IMR-90 (cell line): Measurements from ENCODE around the gene BCL7A. TPM values are rescaled to one million over a fixed set of nuclear protein-coding genes. Genes with fewer than 3 reads are reported as not detected.

Experiments
- ATAC-seq: fragments of 200-7000 bp; cut with Tn5 transposase; 2 replicates; pipeline ENCODE4 v1.9.1; 2020; ENCODE audit warnings: low read depth, mild to moderate bottlenecking, moderate library complexity
- BruUV-seq: library from RNA; stranded (reverse); fragments of 400-500 nt; replicated peaks from 2 replicates; lab custom pipeline; 2021; lab: Mats Ljungman, UMichigan
- CTCF ChIA-PET: fragments of 300-600 bp; formaldehyde crosslinking; extraction: SDS; loops from one replicate; lab custom pipeline; 2021; ENCODE audit warnings: antibody characterized with exemption; lab: Yijun Ruan, JAX
- POLR2A ChIA-PET: fragments of 300-600 bp; sonication (Branson Sonifier 250); formaldehyde crosslinking; loops from one replicate; lab custom pipeline; 2022; ENCODE audit warnings: antibody characterized with exemption; ENCODE audit not compliant: unreplicated experiment; lab: Charles Lee
- DNase-seq: peaks from one replicate; pipeline ENCODE4 v3.0.0; 2013
- H2AFZ ChIP-seq: replicated peaks from 2 replicates; pipeline ENCODE3; 2013; ENCODE audit warnings: low read length, mild to moderate bottlenecking; ENCODE audit not compliant: poor library complexity
- H2AK5ac ChIP-seq: 2 replicates; pipeline ENCODE4 v1.6.1; 2013; ENCODE audit warnings: low read depth, low read length, inconsistent platforms
- H2AK9ac ChIP-seq: replicated peaks from 2 replicates; pipeline ENCODE3; 2013; ENCODE audit warnings: mild to moderate bottlenecking, low read depth, low read length, moderate library complexity; ENCODE audit not compliant: poor library complexity
- H2BK120ac ChIP-seq: 2 replicates; pipeline ENCODE4 v1.6.1; 2013; ENCODE audit warnings: low read depth, low read length, inconsistent platforms
- H2BK15ac ChIP-seq: 3 replicates; pipeline ENCODE4 v1.6.1; 2013; ENCODE audit warnings: low read depth, low read length, inconsistent platforms
- H2BK20ac ChIP-seq: 2 replicates; pipeline ENCODE4 v1.6.1; 2013; ENCODE audit warnings: low read depth, mild to moderate bottlenecking, inconsistent platforms, low read length, moderate library complexity
- H2BK5ac ChIP-seq: 2 replicates; pipeline ENCODE4 v1.6.1; 2013; ENCODE audit warnings: mild to moderate bottlenecking, low read depth, low read length, inconsistent platforms; ENCODE audit not compliant: poor library complexity, severe bottlenecking
- H3K14ac ChIP-seq: replicated peaks from 2 replicates; pipeline ENCODE4 v1.6.1; 2013; ENCODE audit warnings: low read depth, low read length, inconsistent platforms
- H3K18ac ChIP-seq: 2 replicates; pipeline ENCODE4 v1.6.1; 2013; ENCODE audit warnings: low read depth, low read length, control low read depth
- H3K23ac ChIP-seq: 2 replicates; pipeline ENCODE4 v1.6.1; 2013; ENCODE audit warnings: low read depth, low read length, inconsistent platforms
- H3K27ac ChIP-seq: 2 replicates; pipeline ENCODE4 v1.5.1; 2013; ENCODE audit warnings: mild to moderate bottlenecking, control low read depth, low read length; ENCODE audit not compliant: insufficient read depth
- H3K27me3 ChIP-seq: 2 replicates; pipeline ENCODE4 v1.6.1; 2013; ENCODE audit warnings: low read length; ENCODE audit not compliant: control insufficient read depth, insufficient read depth
- H3K36me3 ChIP-seq: 2 replicates; pipeline ENCODE4 v1.6.1; 2013; ENCODE audit warnings: low read length, mixed read lengths; ENCODE audit not compliant: control insufficient read depth, insufficient read depth
- H3K4ac ChIP-seq: 2 replicates; pipeline ENCODE4 v1.6.1; 2013; ENCODE audit warnings: low read depth, low read length, inconsistent platforms
- H3K4me1 ChIP-seq: 2 replicates; pipeline ENCODE4 v1.6.1; 2013; ENCODE audit warnings: low read length, mixed read lengths; ENCODE audit not compliant: control insufficient read depth, insufficient read depth
- H3K4me2 ChIP-seq: 2 replicates; pipeline ENCODE4 v1.6.1; 2013; ENCODE audit warnings: low read depth, mild to moderate bottlenecking, control low read depth, low read length, moderate library complexity
- H3K4me3 ChIP-seq: 2 replicates; pipeline ENCODE4 v1.5.1; 2013; ENCODE audit warnings: low read depth, mild to moderate bottlenecking, control low read depth, low read length, moderate library complexity; ENCODE audit not compliant: insufficient read depth
- H3K56ac ChIP-seq: 2 replicates; pipeline ENCODE4 v1.6.1; 2013; ENCODE audit warnings: low read length, inconsistent platforms; ENCODE audit not compliant: insufficient read depth; ENCODE audit errors: extremely low read depth
- H3K79me1 ChIP-seq, 2 experiments: 2 replicates each; pipeline ENCODE4 v1.6.1; 2013; ENCODE audit warnings: low read length in 2 of 2, inconsistent platforms in 1 of 2, low read depth in 1 of 2
- H3K9ac ChIP-seq: 2 replicates; pipeline ENCODE4 v1.6.1; 2013; ENCODE audit warnings: low read depth, low read length, control low read depth
- H3K9me1 ChIP-seq: 2 replicates; pipeline ENCODE4 v1.6.1; 2013; ENCODE audit warnings: low read length, inconsistent platforms; ENCODE audit not compliant: insufficient read depth
- H3K9me3 ChIP-seq: 2 replicates; pipeline ENCODE4 v1.6.1; 2013; ENCODE audit warnings: low read length; ENCODE audit not compliant: control insufficient read depth, insufficient read depth
- H4K20me1 ChIP-seq: 2 replicates; pipeline ENCODE4 v1.6.1; 2013; ENCODE audit warnings: low read length, inconsistent platforms; ENCODE audit not compliant: insufficient read depth
- H4K5ac ChIP-seq: 2 replicates; pipeline ENCODE4 v1.6.1; 2013; ENCODE audit warnings: mild to moderate bottlenecking, low read depth, low read length, control low read depth
- H4K8ac ChIP-seq, 2 experiments: 2 replicates each; pipeline ENCODE4 v1.6.1; 2013; ENCODE audit warnings: low read depth in 2 of 2, low read length in 2 of 2, control low read depth in 1 of 2, inconsistent platforms in 1 of 2
- H4K91ac ChIP-seq: 2 replicates; pipeline ENCODE4 v1.6.1; 2013; ENCODE audit warnings: low read depth, low read length, inconsistent platforms; ENCODE audit not compliant: insufficient read depth
- BHLHE40 ChIP-seq: fragments of 150-350 bp; IDR thresholded peaks from 2 replicates; pipeline ENCODE4 v1.6.1; 2016; ENCODE audit warnings: mild to moderate bottlenecking, low read depth, low read length
- CEBPB ChIP-seq: IDR thresholded peaks from 2 replicates; pipeline ENCODE4 v1.6.1; 2012; ENCODE audit warnings: low read depth, low read length, improper control_type of control experiment
- CHD1 ChIP-seq: IDR thresholded peaks from 2 replicates; pipeline ENCODE4 v1.6.1; 2012; ENCODE audit warnings: low read depth, low read length, improper control_type of control experiment
- CTCF ChIP-seq: conservative IDR thresholded peaks from 2 replicates; pipeline ENCODE4 v1.5.1; 2012; ENCODE audit warnings: mild to moderate bottlenecking, low read depth, low read length, improper control_type of control experiment
- FOS ChIP-seq: fragments of 150-350 bp; IDR thresholded peaks from 2 replicates; pipeline ENCODE4 v1.6.1; 2016; ENCODE audit warnings: low read depth, low read length
- MAFK ChIP-seq: IDR thresholded peaks from 2 replicates; pipeline ENCODE4 v1.6.1; 2012; ENCODE audit warnings: low read depth, low read length, improper control_type of control experiment
- MAZ ChIP-seq: IDR thresholded peaks from 2 replicates; pipeline ENCODE4 v1.6.1; 2012; ENCODE audit warnings: low read depth, mild to moderate bottlenecking, low read length, improper control_type of control experiment, moderate library complexity, borderline replicate concordance
- MXI1 ChIP-seq: IDR thresholded peaks from 2 replicates; pipeline ENCODE4 v1.6.1; 2012; ENCODE audit warnings: low read depth, mild to moderate bottlenecking, low read length, moderate library complexity, borderline replicate concordance
- NFE2L2 ChIP-seq: fragments of 150-350 bp; IDR thresholded peaks from 2 replicates; pipeline ENCODE4 v1.6.1; 2016; ENCODE audit warnings: low read depth, mild to moderate bottlenecking, low read length
- POLR2A ChIP-seq: IDR thresholded peaks from 2 replicates; pipeline ENCODE4 v1.6.1; 2012; ENCODE audit warnings: mild to moderate bottlenecking, low read depth, low read length
- RAD21 ChIP-seq: IDR thresholded peaks from 2 replicates; pipeline ENCODE4 v1.6.1; 2012; ENCODE audit warnings: low read length, improper control_type of control experiment
- RFX5 ChIP-seq: IDR thresholded peaks from 2 replicates; pipeline ENCODE4 v1.8.0; 2012; ENCODE audit warnings: low read depth, mild to moderate bottlenecking, low read length, moderate library complexity
- SMC3 ChIP-seq: fragments of 150-350 bp; IDR thresholded peaks from 2 replicates; pipeline ENCODE4 v1.6.1; 2016; ENCODE audit warnings: low read depth, mild to moderate bottlenecking, antibody characterized with exemption, low read length, moderate library complexity
- WGBS, 2 experiments: methylation state at CpG; one replicate each; pipeline versions ENCODE4 v1.1.5 to v1.1.7; 2013; ENCODE audit warnings: missing lambda C conversion rate in 2 of 2; ENCODE audit not compliant: insufficient read length in 1 of 2; ENCODE audit errors: extremely low coverage in 2 of 2; 5-methylcytosine and 5-hydroxymethylcytosine counted together
- dilution Hi-C: fragments of 300-500 bp; cut with HindIII; formaldehyde crosslinking; loops from one replicate; pipeline ENCODE4 v1.14.3; 2018; ENCODE audit warnings: low sequenced_read_pairs; ENCODE audit not compliant: unreplicated experiment
- in situ Hi-C: fragments of 300-500 bp; cut with MboI; formaldehyde crosslinking; loops from 3 replicates; pipeline ENCODE4 v1.14.3; 2019; ENCODE audit warnings: low sequenced_read_pairs, inconsistent platforms, mixed read lengths
- intact Hi-C: fragments of 100-400 bp; cut with micrococcal nuclease; formaldehyde crosslinking; loops from 2 replicates; pipeline ENCODE4 v1.10.0; 2022
- polyA plus RNA-seq, 3 experiments: library from polyadenylated mRNA; depleted of rRNA; stranded (reverse); fragments of >200 nt; gene quantifications; 2 replicates each; pipeline ENCODE4 v1.2.3, GENCODE V29; 2012; ENCODE audit warnings: low replicate concordance in 1 of 3
- total RNA-seq: library from RNA; depleted of rRNA; stranded (reverse); fragments of >200 nt; gene quantifications from 2 replicates; pipeline ENCODE4 v1.2.3, GENCODE V29; 2012
- TF ChIP-seq, protein P1 (sequence below): fragments of 150-350 bp; IDR thresholded peaks from 2 replicates; pipeline ENCODE4 v1.6.1; 2016; ENCODE audit warnings: low read depth, mild to moderate bottlenecking, low read length, moderate library complexity, borderline replicate concordance
- TF ChIP-seq, protein P2 (sequence below): fragments of 150-350 bp; IDR thresholded peaks from 2 replicates; pipeline ENCODE4 v1.6.1; 2017; ENCODE audit warnings: mild to moderate bottlenecking, antibody characterized with exemption, low read length, low read depth

The BCL7A gene
- total and polyA plus RNA-seq, 2 of the 4 experiments (the other 2 are of a cell fraction) = 5.6 to 7.9 TPM

DNA sequence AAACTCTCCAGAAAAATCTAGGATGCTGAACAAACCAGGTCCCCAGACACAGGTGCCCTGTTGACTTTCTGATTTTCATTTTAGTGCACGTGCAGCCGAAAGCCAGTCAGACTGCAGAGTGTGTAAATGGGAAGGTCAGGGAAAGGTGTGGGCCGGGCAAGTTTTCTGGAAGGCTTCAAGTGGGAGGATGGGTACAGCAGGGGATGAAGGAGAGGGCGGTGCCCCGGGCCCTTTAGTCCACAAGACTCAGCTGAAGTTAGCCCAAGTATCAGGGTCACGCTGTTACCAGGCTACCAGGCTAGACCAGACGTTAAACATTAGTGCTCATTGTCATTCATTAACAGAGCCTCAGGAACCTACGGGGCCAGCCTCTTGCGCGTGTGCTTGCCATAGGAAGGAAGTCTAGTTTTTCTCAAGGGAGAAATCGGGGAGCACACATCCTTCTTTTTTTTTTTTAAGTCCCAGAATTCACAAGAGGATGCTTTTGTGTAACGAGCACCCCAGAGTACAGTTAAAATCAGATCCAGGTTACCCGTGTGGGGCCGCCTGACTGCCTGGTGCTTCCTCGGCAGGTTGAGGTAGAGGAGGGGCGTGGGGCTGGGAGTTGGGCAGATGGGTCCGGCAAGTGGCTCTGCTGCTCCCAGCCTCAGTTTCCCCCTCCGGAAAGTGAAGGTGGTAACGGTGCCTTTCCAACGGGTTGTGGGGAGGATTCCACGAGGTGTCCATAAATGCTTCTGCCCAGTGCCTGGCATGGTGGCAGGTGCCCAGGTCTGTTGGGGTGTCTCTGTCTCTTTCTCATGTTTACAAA is 19.1 kb downstream of the BCL7A start:
- BruUV-seq = no TSS peak
- Histone ChIP-seq H2AK9ac (peak overlapping the region; percentile 85), H4K8ac (no peak overlapping the region), H2BK5ac (no peak overlapping the region), H3K18ac (no peak overlapping the region), H2AFZ (no peak overlapping the region), H4K20me1 (no peaks in the 10 kb centered on the region), H2BK120ac (no peak overlapping the region), H2BK20ac (no peak overlapping the region), H3K79me1 (peaks cover 0 to 4% of the 10 kb centered on the region in 2 experiments; a peak in 2 of 4 replicates), H2AK5ac (no peak overlapping the region), H3K4me3 (no peak overlapping the region), H3K9ac (no peak overlapping the region), H3K4me1 (no peaks in the 10 kb centered on the region), H3K4ac (no peak overlapping the region), H3K23ac (no peak overlapping the region), H3K36me3 (peaks cover 13% of the 10 kb centered on the region), H4K5ac (no peak overlapping the region), H3K27me3 (no peaks in the 10 kb centered on the region), H4K91ac (no peak overlapping the region), H3K9me1 (no peaks in the 10 kb centered on the region), H3K14ac (no peak overlapping the region), H2BK15ac (no peak overlapping the region), H3K56ac (no peak overlapping the region), H3K9me3 (no peaks in the 10 kb centered on the region), H3K27ac (no peak overlapping the region), H3K4me2 (no peak overlapping the region)
- ATAC-seq = no peak
- in situ Hi-C loops = no loop called here
- CTCF ChIA-PET = no interaction called here
- dilution Hi-C loops = no loop called here
- POLR2A ChIA-PET = no interaction called here
- 91% methylated on average over 5 of the region's 21 CpGs; no CpG with 5 or more reads in 1 of the 2 experiments for WGBS, 2 experiments
- intact Hi-C loops = no loop called here
- no peak for DNase-seq
- TF ChIP-seq, protein P1, sequence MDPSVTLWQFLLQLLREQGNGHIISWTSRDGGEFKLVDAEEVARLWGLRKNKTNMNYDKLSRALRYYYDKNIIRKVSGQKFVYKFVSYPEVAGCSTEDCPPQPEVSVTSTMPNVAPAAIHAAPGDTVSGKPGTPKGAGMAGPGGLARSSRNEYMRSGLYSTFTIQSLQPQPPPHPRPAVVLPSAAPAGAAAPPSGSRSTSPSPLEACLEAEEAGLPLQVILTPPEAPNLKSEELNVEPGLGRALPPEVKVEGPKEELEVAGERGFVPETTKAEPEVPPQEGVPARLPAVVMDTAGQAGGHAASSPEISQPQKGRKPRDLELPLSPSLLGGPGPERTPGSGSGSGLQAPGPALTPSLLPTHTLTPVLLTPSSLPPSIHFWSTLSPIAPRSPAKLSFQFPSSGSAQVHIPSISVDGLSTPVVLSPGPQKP = no peak
- TF ChIP-seq MAZ (no peak), NFE2L2 (no peak), RFX5 (no peak), SMC3 (no peak), MAFK (no peak), CTCF (no peak), CEBPB (no peak), CHD1 (no peak), BHLHE40 (no peak), POLR2A (no peak), FOS (no peak), RAD21 (no peak), MXI1 (no peak)
- TF ChIP-seq, protein P2, sequence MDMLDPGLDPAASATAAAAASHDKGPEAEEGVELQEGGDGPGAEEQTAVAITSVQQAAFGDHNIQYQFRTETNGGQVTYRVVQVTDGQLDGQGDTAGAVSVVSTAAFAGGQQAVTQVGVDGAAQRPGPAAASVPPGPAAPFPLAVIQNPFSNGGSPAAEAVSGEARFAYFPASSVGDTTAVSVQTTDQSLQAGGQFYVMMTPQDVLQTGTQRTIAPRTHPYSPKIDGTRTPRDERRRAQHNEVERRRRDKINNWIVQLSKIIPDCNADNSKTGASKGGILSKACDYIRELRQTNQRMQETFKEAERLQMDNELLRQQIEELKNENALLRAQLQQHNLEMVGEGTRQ = no peak
